Mesothelial cell of epicardium (in vitro differentiated cells): Measurements from ENCODE around the gene HDAC7. TPM values are rescaled to one million over a fixed set of nuclear protein-coding genes. Genes with fewer than 3 reads are reported as not detected.

Experiments used
- DNase-seq, 2 experiments: peaks; one replicate each; pipeline ENCODE4 v3.0.0; 2021; ENCODE audit warnings: low spot score in 2 of 2; ENCODE audit not compliant: unreplicated experiment in 2 of 2
- H3K27ac Mint-ChIP-seq: 2 replicates; pipeline ENCODE4 v1.8.0; 2021; ENCODE audit warnings: mixed read lengths
- H3K27me3 Mint-ChIP-seq: 2 replicates; pipeline ENCODE4 v1.8.0; 2021; ENCODE audit warnings: low read depth, mixed read lengths
- H3K36me3 Mint-ChIP-seq: 2 replicates; pipeline ENCODE4 v1.8.0; 2021; ENCODE audit warnings: mixed read lengths
- H3K4me1 Mint-ChIP-seq: 2 replicates; pipeline ENCODE4 v1.8.0; 2021; ENCODE audit warnings: mixed read lengths
- H3K4me3 Mint-ChIP-seq: 2 replicates; pipeline ENCODE4 v1.8.0; 2021; ENCODE audit warnings: mild to moderate bottlenecking, moderate library complexity, mixed read lengths
- H3K9me3 Mint-ChIP-seq: 2 replicates; pipeline ENCODE4 v1.8.0; 2021; ENCODE audit warnings: mixed read lengths
- total RNA-seq: library from RNA; stranded (reverse); gene quantifications from 3 replicates; pipeline ENCODE4 v1.2.1, GENCODE V29; 2021
- TF ChIP-seq, protein P1 (sequence below): fragments of 200-600 bp; sonication (generic); IDR thresholded peaks from one replicate; pipeline ENCODE4 v1.5.0; 2021; ENCODE audit warnings: antibody characterized with exemption; ENCODE audit not compliant: unreplicated experiment

HDAC7 gene
- total RNA-seq, 1 donor from 2014 or later, result 132 TPM

DNA sequence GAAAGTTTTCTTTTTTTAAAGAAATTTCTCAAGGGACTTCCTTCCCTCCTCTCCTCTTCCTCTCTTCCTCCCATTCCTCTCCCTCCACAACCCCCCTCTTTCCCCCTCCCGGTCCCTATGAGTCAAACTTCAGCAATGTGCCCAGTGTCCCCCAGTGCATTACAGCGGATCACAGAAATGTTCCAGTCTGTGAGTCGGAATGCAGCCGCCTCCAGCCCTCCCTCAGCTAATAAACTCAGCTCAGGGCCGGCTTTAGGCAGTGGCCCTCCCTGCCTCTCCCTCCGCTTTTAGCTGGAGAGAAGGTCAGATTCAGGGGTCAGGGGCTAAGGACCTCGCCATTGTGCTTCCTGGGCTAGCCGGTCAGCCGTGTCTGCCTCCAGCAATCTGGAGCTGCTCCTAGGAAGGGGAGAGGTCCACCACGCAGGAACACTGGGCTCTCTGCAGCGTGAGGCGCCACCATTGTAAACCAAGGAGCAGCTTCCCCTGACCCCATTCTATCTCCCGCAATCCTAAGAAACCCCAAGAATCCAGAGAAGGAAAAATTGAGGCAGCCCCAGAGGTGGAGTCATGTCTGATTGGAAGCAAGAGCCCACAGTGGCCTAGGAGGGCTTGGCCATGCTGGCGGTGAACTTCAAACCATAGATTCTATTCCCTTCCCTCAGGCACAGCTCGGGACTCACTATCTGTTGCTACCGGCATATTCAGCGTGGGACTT lies 1.1 kb upstream of the HDAC7 start:
- Mint-ChIP-seq H3K4me1 (peaks cover 68% of the 10 kb centered on the region), H3K27ac (peak overlapping the region; percentile 99), H3K9me3 (no peaks in the 10 kb centered on the region), H3K27me3 (no peaks in the 10 kb centered on the region), H3K4me3 (peak overlapping the region; percentile 90), H3K36me3 (no peaks in the 10 kb centered on the region)
- TF ChIP-seq, protein P1, sequence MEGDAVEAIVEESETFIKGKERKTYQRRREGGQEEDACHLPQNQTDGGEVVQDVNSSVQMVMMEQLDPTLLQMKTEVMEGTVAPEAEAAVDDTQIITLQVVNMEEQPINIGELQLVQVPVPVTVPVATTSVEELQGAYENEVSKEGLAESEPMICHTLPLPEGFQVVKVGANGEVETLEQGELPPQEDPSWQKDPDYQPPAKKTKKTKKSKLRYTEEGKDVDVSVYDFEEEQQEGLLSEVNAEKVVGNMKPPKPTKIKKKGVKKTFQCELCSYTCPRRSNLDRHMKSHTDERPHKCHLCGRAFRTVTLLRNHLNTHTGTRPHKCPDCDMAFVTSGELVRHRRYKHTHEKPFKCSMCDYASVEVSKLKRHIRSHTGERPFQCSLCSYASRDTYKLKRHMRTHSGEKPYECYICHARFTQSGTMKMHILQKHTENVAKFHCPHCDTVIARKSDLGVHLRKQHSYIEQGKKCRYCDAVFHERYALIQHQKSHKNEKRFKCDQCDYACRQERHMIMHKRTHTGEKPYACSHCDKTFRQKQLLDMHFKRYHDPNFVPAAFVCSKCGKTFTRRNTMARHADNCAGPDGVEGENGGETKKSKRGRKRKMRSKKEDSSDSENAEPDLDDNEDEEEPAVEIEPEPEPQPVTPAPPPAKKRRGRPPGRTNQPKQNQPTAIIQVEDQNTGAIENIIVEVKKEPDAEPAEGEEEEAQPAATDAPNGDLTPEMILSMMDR, result no peak
- peak; percentile 50 to 75 for DNase-seq

DNA sequence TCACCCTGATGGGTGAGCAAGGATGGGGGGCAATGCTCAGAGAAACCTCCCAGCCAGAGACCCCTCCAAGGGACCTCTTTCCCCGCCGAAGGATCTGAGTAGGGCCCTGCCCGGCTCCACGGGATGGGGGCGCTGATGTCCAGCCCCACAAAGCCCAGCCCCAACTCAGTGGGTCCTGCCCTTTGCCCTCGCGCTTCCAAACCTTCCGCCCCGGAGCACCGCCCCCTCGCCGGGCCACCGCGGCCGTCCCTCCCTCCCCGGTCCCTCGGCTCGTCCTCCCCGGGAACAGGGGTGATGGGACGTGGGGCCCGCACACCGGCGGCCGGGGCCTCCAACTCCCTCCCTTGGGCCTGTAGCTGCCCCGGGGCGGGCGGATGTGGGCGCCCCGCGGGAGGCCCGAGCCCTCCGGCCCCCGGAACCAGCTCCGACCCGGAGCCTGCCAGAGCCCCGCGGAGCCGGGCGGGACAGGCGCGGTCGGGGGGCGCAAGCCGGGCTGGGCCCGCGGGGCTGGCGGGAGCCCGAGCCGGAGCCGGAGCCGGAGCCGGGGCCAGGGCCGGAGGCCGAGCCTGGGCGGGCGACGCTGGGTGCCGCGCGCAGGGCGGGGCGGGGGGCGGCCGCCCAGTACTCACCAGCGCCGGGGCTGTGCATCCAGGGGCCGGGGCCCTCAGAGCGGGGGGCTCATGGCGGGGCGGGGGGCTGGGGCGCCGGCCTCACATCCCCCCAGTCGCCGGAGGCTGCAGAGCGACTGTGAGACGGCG lies 386 bp downstream of the HDAC7 start:
- peak in 1 of 2 experiments; percentile 53 for DNase-seq
- H3K9me3 Mint-ChIP-seq, result no peaks in the 10 kb centered on the region
- H3K27me3 Mint-ChIP-seq, result no peaks in the 10 kb centered on the region
- no peaks in the 10 kb centered on the region for H3K36me3 Mint-ChIP-seq
- H3K4me1 Mint-ChIP-seq, result peaks cover 57% of the 10 kb centered on the region
- peak overlapping the region; percentile 90 for H3K4me3 Mint-ChIP-seq
- peak overlapping the region; percentile 94 for H3K27ac Mint-ChIP-seq
- TF ChIP-seq, protein P1, result no peak

DNA sequence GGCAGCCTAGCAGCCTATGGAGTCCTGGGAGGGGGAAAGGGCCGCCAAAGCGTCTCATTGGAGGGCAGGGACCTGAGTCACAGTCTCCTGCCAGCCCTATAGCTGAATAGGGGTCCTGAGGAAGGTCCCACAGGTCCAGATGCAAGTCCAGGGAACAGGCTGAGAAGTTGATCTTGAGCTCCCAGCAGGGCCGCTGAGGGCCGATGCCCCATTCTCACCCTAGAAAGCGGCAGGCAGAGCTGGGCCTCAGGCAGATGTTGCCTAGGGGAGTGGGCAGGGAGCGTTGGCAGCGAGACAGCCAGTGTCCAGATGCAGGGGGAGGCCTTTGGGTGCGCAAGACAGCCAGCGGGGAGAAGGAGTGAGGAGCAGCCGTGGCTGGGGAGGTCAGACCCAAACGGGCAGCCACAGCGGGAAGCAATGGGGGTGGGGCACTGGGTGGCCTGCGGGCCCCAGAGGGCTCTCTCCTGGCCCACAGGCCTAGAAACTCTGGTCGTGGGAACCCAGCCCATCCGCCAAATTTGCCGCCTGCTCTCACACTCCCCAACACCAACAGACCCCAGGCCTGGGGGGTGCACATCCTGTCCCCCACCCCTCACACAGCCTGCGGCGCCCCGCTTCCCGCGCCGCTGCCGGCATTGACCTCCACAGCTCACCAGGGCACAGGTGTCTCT lies 1.1 kb downstream of the HDAC7 start:
- Mint-ChIP-seq H3K4me1 (peaks cover 64% of the 10 kb centered on the region), H3K9me3 (no peaks in the 10 kb centered on the region), H3K4me3 (peak overlapping the region; percentile 80), H3K36me3 (no peaks in the 10 kb centered on the region), H3K27me3 (no peaks in the 10 kb centered on the region), H3K27ac (peak overlapping the region; percentile 94)
- peak in 1 of 2 experiments; percentile 52 for DNase-seq
- TF ChIP-seq, protein P1, result no peak

GRCh38 chr12:47818007-47818376 lies 1.7 kb downstream of the HDAC7 start:
- H3K27ac Mint-ChIP-seq, result peak overlapping the region; percentile 94
- H3K36me3 Mint-ChIP-seq, result no peaks in the 10 kb centered on the region
- H3K27me3 Mint-ChIP-seq, result no peaks in the 10 kb centered on the region
- H3K4me1 Mint-ChIP-seq, result peaks cover 69% of the 10 kb centered on the region
- peak overlapping the region; percentile 80 for H3K4me3 Mint-ChIP-seq
- no peaks in the 10 kb centered on the region for H3K9me3 Mint-ChIP-seq
- TF ChIP-seq, protein P1, result no peak
- DNase-seq, result no peak

DNA sequence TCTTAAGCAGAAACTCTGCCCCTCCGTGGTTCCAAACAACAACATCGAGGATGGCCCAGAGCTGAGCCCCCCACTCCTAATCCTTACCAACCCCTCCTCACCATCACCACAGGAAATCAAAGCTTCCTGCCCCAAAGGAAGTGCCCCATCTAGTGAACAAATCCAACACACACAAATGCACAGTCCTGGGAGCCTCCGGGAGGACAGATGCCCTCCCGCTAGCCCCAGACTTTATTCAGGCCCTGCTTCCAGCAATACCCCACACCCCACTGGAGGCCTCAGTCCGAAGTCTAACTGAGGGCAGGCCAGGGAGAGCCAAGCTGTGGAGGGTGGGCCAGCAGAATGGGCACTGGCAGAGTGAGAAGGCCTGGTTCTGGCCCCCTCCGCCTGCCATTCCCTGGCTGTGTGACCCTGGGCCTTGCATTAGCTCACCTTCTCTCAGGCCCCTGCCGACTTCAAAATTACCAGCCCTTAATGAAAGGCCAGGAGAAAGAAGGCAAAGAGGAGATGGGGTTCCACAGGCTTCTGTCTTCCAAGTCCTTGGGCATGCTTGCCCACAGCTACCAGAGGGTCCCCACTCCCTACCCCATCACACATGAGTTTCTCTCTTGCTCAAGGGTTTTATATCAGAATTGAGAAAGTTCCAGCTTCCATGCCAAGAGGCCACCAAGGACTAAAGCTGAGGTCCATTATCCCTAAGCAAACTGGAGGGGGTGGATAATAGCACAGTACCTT lies 2.3 kb downstream of the HDAC7 start:
- Mint-ChIP-seq H3K9me3 (no peaks in the 10 kb centered on the region), H3K27me3 (no peaks in the 10 kb centered on the region), H3K27ac (peak overlapping the region; percentile 94), H3K4me3 (peak overlapping the region; percentile 80), H3K4me1 (peaks cover 70% of the 10 kb centered on the region), H3K36me3 (no peaks in the 10 kb centered on the region)
- TF ChIP-seq, protein P1, result no peak
- no peak for DNase-seq
